ENCODE measurements around the gene SLC25A21. TPM values are rescaled to one million over a fixed set of nuclear protein-coding genes. Genes with fewer than 3 reads are reported as not detected.

The SLC25A21 gene
- total and polyA plus RNA-seq, 10 of the 15 experiments (the other 5 are each of a cell fraction or from before 2014, with no cell fraction given), result 0.06 to 0.72 (median 0.17) TPM; not detected in 3

DNA sequence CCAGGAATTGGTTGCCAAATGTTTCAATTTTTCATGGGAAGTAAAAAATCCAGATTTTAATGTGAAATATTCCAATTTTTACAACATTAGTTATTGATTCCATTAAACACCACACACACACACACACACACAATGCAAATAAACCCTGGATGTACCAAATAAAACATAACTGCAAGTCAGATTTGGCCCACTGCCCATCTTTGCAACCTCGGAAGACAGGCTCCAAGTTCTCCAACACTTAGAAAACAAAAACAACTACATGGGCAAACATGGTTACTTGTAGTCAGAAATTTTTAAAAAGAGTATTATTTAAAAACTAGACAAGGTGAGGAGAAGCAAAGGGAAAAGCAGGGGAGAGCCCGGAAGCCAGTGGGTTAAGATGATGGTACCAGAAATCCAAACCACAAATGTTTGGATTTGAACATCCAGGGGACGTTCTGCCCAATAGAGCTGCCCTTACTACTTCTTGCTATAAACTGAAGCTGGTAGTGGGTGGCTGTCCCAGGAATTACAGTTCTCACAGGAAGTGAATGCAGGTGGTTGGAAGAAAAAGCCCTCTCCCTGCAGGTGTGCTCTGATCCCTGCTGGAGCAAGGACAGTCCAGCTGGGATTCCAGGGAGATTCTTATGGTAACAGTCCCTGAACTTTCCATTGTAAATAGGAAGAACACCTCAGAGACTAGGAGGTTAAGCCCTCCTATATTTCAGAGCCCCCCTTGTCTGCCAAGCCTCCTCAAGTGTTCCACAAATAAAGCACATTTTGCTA is 111.7 kb downstream of the SLC25A21 start (continued):
- no peak for TF ChIP-seq PAX8 (IDR thresholded peaks at IDR 0.05)

DNA sequence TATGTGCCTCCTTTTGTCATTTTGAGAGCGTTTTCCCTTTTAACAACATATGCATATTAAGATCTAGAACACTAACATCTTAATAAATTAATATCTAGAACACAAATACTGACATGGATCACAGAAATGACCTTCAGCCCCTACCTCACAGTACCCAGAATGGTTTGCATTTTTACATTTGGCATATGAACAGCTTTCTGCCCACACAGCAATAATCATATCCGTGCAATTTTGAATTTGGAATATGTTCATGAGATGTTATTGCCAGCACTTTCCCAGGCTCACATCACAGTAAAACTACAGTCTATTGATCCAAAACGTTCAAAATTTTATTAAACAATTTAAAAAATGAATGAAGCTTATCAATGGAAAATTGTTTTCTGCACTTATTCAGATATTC is 114.6 kb downstream of the SLC25A21 start:
- H3K4me3 ChIP-seq, result no peak overlapping the region
- H4K20me1 ChIP-seq (ENCODE audit: control insufficient read depth, insufficient read depth), result no peaks in the 10 kb centered on the region
- no peaks in the 10 kb centered on the region for H3K36me3 ChIP-seq (ENCODE audit: control insufficient read depth in 2 of 2, insufficient read depth in 2 of 2, low read length in 1 of 2)
- BruUV-seq (replicated peaks), result no TSS peak
- CTCF ChIA-PET, result interaction anchor here (1.1 kb wide), 1 partner anchor 16 kb away, joined by 3 read pairs; no protein-coding TSS in a partner anchor
- SMC1A ChIA-PET (ENCODE audit: uncharacterized antibody, unreplicated experiment), result interaction anchor here (0.9 kb wide), 1 partner anchor 36 kb away, joined by 3 read pairs; no protein-coding TSS in a partner anchor
- in situ Hi-C loops (cut with MboI), result no loop called here
- H3K9me3 ChIP-seq (replicated peaks; ENCODE audit: control insufficient read depth, insufficient read depth, low read length), result no peaks in the 10 kb centered on the region
- no peak overlapping the region for H3K9ac ChIP-seq (ENCODE audit: control insufficient read depth, insufficient read depth, low read length)
- POLR2A ChIA-PET, result no interaction called here
- H3K4me1 ChIP-seq (ENCODE audit: control insufficient read depth, insufficient read depth, low read length), result no peaks in the 10 kb centered on the region
- no peak overlapping the region for H2AFZ ChIP-seq (ENCODE audit: control insufficient read depth, low read depth, low read length)
- H3K79me2 ChIP-seq (ENCODE audit: control insufficient read depth, insufficient read depth, low read length), result no peaks in the 10 kb centered on the region
- RAD21 ChIA-PET (ENCODE audit: unreplicated experiment), result no interaction called here
- no peak for FAIRE-seq
- intact Hi-C loops (cut with micrococcal nuclease; ENCODE audit: unreplicated experiment), result no loop called here
- WGBS (ENCODE audit: insufficient coverage, insufficient replicate concordance, low lambda C conversion rate, missing lambda C conversion rate), result 15% methylated on average over 3 of the region's 3 CpGs
- H3K27ac ChIP-seq (ENCODE audit: control insufficient read depth, insufficient read depth), result no peak overlapping the region
- H3K27me3 ChIP-seq (replicated peaks in 1 of 2; ENCODE audit: control insufficient read depth in 2 of 2, insufficient read depth in 2 of 2, low read length in 1 of 2), result no peaks in the 10 kb centered on the region
- no peak for DNase-seq (ENCODE audit: low read depth, low spot score)
- no peak for ATAC-seq
- H3K4me2 ChIP-seq (ENCODE audit: control insufficient read depth, insufficient read depth), result no peak overlapping the region
- TF ChIP-seq LARP7 (IDR thresholded peaks at IDR 0.05), result no peak
- TF ChIP-seq NBN (IDR thresholded peaks at IDR 0.05), result no peak
- TF ChIP-seq TCF12 (IDR thresholded peaks at IDR 0.05; ENCODE audit: low read depth, low read length), result no peak
- TF ChIP-seq, protein P1, sequence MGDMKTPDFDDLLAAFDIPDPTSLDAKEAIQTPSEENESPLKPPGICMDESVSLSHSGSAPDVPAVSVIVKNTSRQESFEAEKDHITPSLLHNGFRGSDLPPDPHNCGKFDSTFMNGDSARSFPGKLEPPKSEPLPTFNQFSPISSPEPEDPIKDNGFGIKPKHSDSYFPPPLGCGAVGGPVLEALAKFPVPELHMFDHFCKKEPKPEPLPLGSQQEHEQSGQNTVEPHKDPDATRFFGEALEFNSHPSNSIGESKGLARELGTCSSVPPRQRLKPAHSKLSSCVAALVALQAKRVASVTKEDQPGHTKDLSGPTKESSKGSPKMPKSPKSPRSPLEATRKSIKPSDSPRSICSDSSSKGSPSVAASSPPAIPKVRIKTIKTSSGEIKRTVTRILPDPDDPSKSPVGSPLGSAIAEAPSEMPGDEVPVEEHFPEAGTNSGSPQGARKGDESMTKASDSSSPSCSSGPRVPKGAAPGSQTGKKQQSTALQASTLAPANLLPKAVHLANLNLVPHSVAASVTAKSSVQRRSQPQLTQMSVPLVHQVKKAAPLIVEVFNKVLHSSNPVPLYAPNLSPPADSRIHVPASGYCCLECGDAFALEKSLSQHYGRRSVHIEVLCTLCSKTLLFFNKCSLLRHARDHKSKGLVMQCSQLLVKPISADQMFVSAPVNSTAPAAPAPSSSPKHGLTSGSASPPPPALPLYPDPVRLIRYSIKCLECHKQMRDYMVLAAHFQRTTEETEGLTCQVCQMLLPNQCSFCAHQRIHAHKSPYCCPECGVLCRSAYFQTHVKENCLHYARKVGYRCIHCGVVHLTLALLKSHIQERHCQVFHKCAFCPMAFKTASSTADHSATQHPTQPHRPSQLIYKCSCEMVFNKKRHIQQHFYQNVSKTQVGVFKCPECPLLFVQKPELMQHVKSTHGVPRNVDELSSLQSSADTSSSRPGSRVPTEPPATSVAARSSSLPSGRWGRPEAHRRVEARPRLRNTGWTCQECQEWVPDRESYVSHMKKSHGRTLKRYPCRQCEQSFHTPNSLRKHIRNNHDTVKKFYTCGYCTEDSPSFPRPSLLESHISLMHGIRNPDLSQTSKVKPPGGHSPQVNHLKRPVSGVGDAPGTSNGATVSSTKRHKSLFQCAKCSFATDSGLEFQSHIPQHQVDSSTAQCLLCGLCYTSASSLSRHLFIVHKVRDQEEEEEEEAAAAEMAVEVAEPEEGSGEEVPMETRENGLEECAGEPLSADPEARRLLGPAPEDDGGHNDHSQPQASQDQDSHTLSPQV (IDR thresholded peaks at IDR 0.05), result no peak
- TF ChIP-seq FOXM1 (IDR thresholded peaks at IDR 0.05; ENCODE audit: low read depth, low read length), result no peak
- TF ChIP-seq ZNF24 (IDR thresholded peaks at IDR 0.05), result no peak
- TF ChIP-seq FOXK2 (IDR thresholded peaks at IDR 0.05), result no peak
- TF ChIP-seq DPF2 (IDR thresholded peaks at IDR 0.05), result no peak
- no peak for TF ChIP-seq MTA3 (IDR thresholded peaks at IDR 0.05; ENCODE audit: borderline replicate concordance, low read length)
- no peak for TF ChIP-seq RBBP5 (conservative IDR thresholded peaks at IDR 0.05)

All from GM12878 (cell line).